ENCODE measurements around the gene DNAJC1. TPM values are rescaled to one million over a fixed set of nuclear protein-coding genes. Genes with fewer than 3 reads are reported as not detected.

Gene DNAJC1
- total and polyA plus RNA-seq, 2 of the 4 experiments (the other 2 are of a cell fraction), result 12.7 to 13.3 TPM

- in situ Hi-C loops (cut with MboI; ENCODE audit: low sequenced_read_pairs), result no loop called here
- H4K8ac ChIP-seq (ENCODE audit: low read depth in 2 of 2, low read length in 2 of 2), result no peak overlapping the region
- H3K9me1 ChIP-seq (ENCODE audit: insufficient read depth, low read length), result peaks cover 7% of the 10 kb centered on the region
- H2BK20ac ChIP-seq (ENCODE audit: low read depth, low read length), result no peak overlapping the region
- dilution Hi-C loops (cut with HindIII; ENCODE audit: low sequenced_read_pairs, unreplicated experiment), result no loop called here
- no peak overlapping the region for H2BK5ac ChIP-seq (ENCODE audit: low read depth, low read length, poor library complexity, severe bottlenecking)
- no peak overlapping the region for H3K18ac ChIP-seq (ENCODE audit: low read depth, low read length)
- no peaks in the 10 kb centered on the region for H3K9me3 ChIP-seq (ENCODE audit: control insufficient read depth, insufficient read depth, low read length)
- no peak overlapping the region for H2AK5ac ChIP-seq (ENCODE audit: low read depth, low read length)
- no peak overlapping the region for H4K5ac ChIP-seq (ENCODE audit: low read depth, low read length)
- peaks cover 3% of the 10 kb centered on the region; the same call in 1 of the 2 replicates for H4K20me1 ChIP-seq (ENCODE audit: insufficient read depth, low read length)
- TF ChIP-seq MXI1 (IDR thresholded peaks at IDR 0.05; ENCODE audit: borderline replicate concordance, low read depth, low read length) (no peak), BHLHE40 (IDR thresholded peaks at IDR 0.05; ENCODE audit: low read depth, low read length) (no peak), RAD21 (IDR thresholded peaks at IDR 0.05; ENCODE audit: low read length) (no peak), MAZ (IDR thresholded peaks at IDR 0.05; ENCODE audit: borderline replicate concordance, low read depth, low read length) (no peak), CEBPB (IDR thresholded peaks at IDR 0.05; ENCODE audit: low read depth, low read length) (no peak), FOS (IDR thresholded peaks at IDR 0.05; ENCODE audit: low read depth, low read length) (no peak), NFE2L2 (IDR thresholded peaks at IDR 0.05; ENCODE audit: low read depth, low read length) (no peak), ELK1 (IDR thresholded peaks at IDR 0.05; ENCODE audit: borderline replicate concordance, low read depth, low read length) (no peak), CHD1 (IDR thresholded peaks at IDR 0.05; ENCODE audit: low read depth, low read length) (no peak), MAFK (IDR thresholded peaks at IDR 0.05; ENCODE audit: low read depth, low read length) (no peak), RFX5 (IDR thresholded peaks at IDR 0.05; ENCODE audit: low read depth, low read length) (no peak), RCOR1 (IDR thresholded peaks at IDR 0.05; ENCODE audit: insufficient replicate concordance, low read length) (no peak)
- TF ChIP-seq, protein P1, sequence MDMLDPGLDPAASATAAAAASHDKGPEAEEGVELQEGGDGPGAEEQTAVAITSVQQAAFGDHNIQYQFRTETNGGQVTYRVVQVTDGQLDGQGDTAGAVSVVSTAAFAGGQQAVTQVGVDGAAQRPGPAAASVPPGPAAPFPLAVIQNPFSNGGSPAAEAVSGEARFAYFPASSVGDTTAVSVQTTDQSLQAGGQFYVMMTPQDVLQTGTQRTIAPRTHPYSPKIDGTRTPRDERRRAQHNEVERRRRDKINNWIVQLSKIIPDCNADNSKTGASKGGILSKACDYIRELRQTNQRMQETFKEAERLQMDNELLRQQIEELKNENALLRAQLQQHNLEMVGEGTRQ (IDR thresholded peaks at IDR 0.05; ENCODE audit: low read depth, low read length), result no peak
- H4K91ac ChIP-seq (ENCODE audit: insufficient read depth, low read depth, low read length), result no peak overlapping the region
- no peaks in the 10 kb centered on the region for H3K27me3 ChIP-seq (ENCODE audit: control insufficient read depth, insufficient read depth, low read length)
- DNase-seq (no peak), ATAC-seq (ENCODE audit: low read depth) (no peak)
- H3K4me2 ChIP-seq (ENCODE audit: low read depth, low read length), result no peak overlapping the region
- no peak overlapping the region for H3K14ac ChIP-seq (replicated peaks; ENCODE audit: low read depth, low read length)
- peaks cover 14 to 25% of the 10 kb centered on the region in 2 experiments for H3K79me1 ChIP-seq (ENCODE audit: low read depth in 1 of 2, low read length in 2 of 2)
- no peak overlapping the region for H3K9ac ChIP-seq (ENCODE audit: low read depth, low read length)
- intact Hi-C loops (cut with micrococcal nuclease), result no loop called here
- H3K56ac ChIP-seq (ENCODE audit: extremely low read depth, insufficient read depth, low read length), result no peak overlapping the region
- no peak overlapping the region for H3K4me3 ChIP-seq (ENCODE audit: insufficient read depth, low read depth, low read length)
- H2AK9ac ChIP-seq (replicated peaks; ENCODE audit: low read depth, low read length, poor library complexity), result no peak overlapping the region
- H3K23ac ChIP-seq (ENCODE audit: low read depth, low read length), result no peak overlapping the region
- no peak overlapping the region for H2AFZ ChIP-seq (replicated peaks; ENCODE audit: low read length, poor library complexity)
- ChIA-PET POLR2A (ENCODE audit: unreplicated experiment) (interaction anchor here (0.6 kb wide), 1 partner anchor 12 kb away, joined by 3 read pairs; no protein-coding TSS in a partner anchor), CTCF (interaction anchor here (1.1 to 1.4 kb wide), 2 partner anchors 12 to 16 kb away, joined by 3 read pairs; no protein-coding TSS in a partner anchor)
- peaks cover 9% of the 10 kb centered on the region; the same call in 1 of the 2 replicates for H3K4me1 ChIP-seq (ENCODE audit: control insufficient read depth, insufficient read depth, low read length)
- no peak overlapping the region for H2BK15ac ChIP-seq (ENCODE audit: low read depth, low read length)
- no peak overlapping the region for H3K27ac ChIP-seq (ENCODE audit: insufficient read depth, low read length)
- peaks cover 2% of the 10 kb centered on the region for H3K36me3 ChIP-seq (ENCODE audit: control insufficient read depth, insufficient read depth, low read length)
- no peak overlapping the region for H2BK120ac ChIP-seq (ENCODE audit: low read depth, low read length)
- H3K4ac ChIP-seq (ENCODE audit: low read depth, low read length), result no peak overlapping the region
- BruUV-seq (replicated peaks), result no TSS peak
- WGBS, 2 experiments (ENCODE audit: extremely low coverage in 2 of 2, insufficient read length in 1 of 2), result no CpG with 5 or more reads among the region's 1 CpG
These were observed 284.0 kb downstream of the DNAJC1 start for GRCh38 chr10:21719502-21719901.

All from IMR-90 (cell line).